ENCODE data around the gene PLCB2. TPM values are rescaled to one million over a fixed set of nuclear protein-coding genes. Genes with fewer than 3 reads are reported as not detected.

The PLCB2 gene
- total RNA-seq, 1 donor from 2014 or later = 0.56 TPM

GRCh38 chr15:40250771-40251483 is 56.8 kb downstream of the PLCB2 start:
- TF ChIP-seq EZH2 (IDR thresholded peaks at IDR 0.05) = no peak
- no peak for TF ChIP-seq EZH2phosphoT487 (IDR thresholded peaks at IDR 0.05)
- TF ChIP-seq CTCF (IDR thresholded peaks at IDR 0.05) = no peak
- peaks cover 4% of the 10 kb centered on the region for H3K36me3 Mint-ChIP-seq
- peaks cover 8% of the 10 kb centered on the region for H3F3A ChIP-seq (ENCODE audit: low read depth)
- H3K27ac ChIP-seq = no peak overlapping the region
- H4K20me1 ChIP-seq (ENCODE audit: low read depth) = no peaks in the 10 kb centered on the region
- H3K27ac Mint-ChIP-seq = no peak overlapping the region
- peaks cover 35% of the 10 kb centered on the region for H3K27me3 Mint-ChIP-seq (ENCODE audit: insufficient read depth, low read depth)
- DNase-seq (ENCODE audit: low spot score) = no peak
- no peaks in the 10 kb centered on the region for H3K9me3 ChIP-seq (ENCODE audit: low read depth)
- H3K4me1 Mint-ChIP-seq = peaks cover 30% of the 10 kb centered on the region
- H3K27me3 ChIP-seq = peaks cover 58% of the 10 kb centered on the region
- peaks cover 4% of the 10 kb centered on the region for H3K9me3 Mint-ChIP-seq
- H3K79me2 ChIP-seq (ENCODE audit: low read depth) = no peaks in the 10 kb centered on the region
- H2AFZ ChIP-seq (replicated peaks) = no peak overlapping the region
- no peak overlapping the region for H3K4me2 ChIP-seq
- H3K4me3 ChIP-seq = no peak overlapping the region
- H3K4me3 Mint-ChIP-seq = peak overlapping the region; percentile 19
- peaks cover 8% of the 10 kb centered on the region for H3K4me1 ChIP-seq
- H3K36me3 ChIP-seq = no peaks in the 10 kb centered on the region
- no peak overlapping the region for H3K9ac ChIP-seq

GRCh38 chr15:40250304-40250656 is 57.5 kb downstream of the PLCB2 start:
- peaks cover 4% of the 10 kb centered on the region for H3K9me3 Mint-ChIP-seq
- peaks cover 4% of the 10 kb centered on the region for H3K36me3 Mint-ChIP-seq
- no peak overlapping the region for H2AFZ ChIP-seq (replicated peaks)

GRCh38 chr15:40249477-40250303 is 58.0 kb downstream of the PLCB2 start:
- DNase-seq (ENCODE audit: low spot score) = no peak
- no peak overlapping the region for H3K4me2 ChIP-seq
- H3K4me3 Mint-ChIP-seq = no peak overlapping the region
- no peak for TF ChIP-seq EZH2 (IDR thresholded peaks at IDR 0.05)
- no peak for TF ChIP-seq CTCF (IDR thresholded peaks at IDR 0.05)
- no peak overlapping the region for H2AFZ ChIP-seq (replicated peaks)
- peaks cover 36% of the 10 kb centered on the region for H3K27me3 Mint-ChIP-seq (ENCODE audit: insufficient read depth, low read depth)
- no peaks in the 10 kb centered on the region for H3K79me2 ChIP-seq (ENCODE audit: low read depth)
- H3K36me3 Mint-ChIP-seq = peaks cover 4% of the 10 kb centered on the region
- H3K36me3 ChIP-seq = no peaks in the 10 kb centered on the region
- no peak overlapping the region for H3K27ac ChIP-seq
- no peaks in the 10 kb centered on the region for H4K20me1 ChIP-seq (ENCODE audit: low read depth)
- H3K9ac ChIP-seq = no peak overlapping the region
- H3K4me1 Mint-ChIP-seq = peaks cover 28% of the 10 kb centered on the region
- peaks cover 49% of the 10 kb centered on the region for H3K27me3 ChIP-seq
- peaks cover 4% of the 10 kb centered on the region for H3K9me3 Mint-ChIP-seq
- peaks cover 8% of the 10 kb centered on the region for H3F3A ChIP-seq (ENCODE audit: low read depth)
- H3K4me1 ChIP-seq = peaks cover 8% of the 10 kb centered on the region
- H3K9me3 ChIP-seq (ENCODE audit: low read depth) = no peaks in the 10 kb centered on the region
- no peak overlapping the region for H3K27ac Mint-ChIP-seq
- H3K4me3 ChIP-seq = no peak overlapping the region

More at GRCh38 chr15:40250304-40250656, 57.5 kb downstream of the PLCB2 start:
- H3K9me3 ChIP-seq (ENCODE audit: low read depth) = no peaks in the 10 kb centered on the region
- H3K4me2 ChIP-seq = no peak overlapping the region
- H3K4me3 ChIP-seq = no peak overlapping the region
- H3K4me3 Mint-ChIP-seq = no peak overlapping the region
- peaks cover 25% of the 10 kb centered on the region for H3K4me1 Mint-ChIP-seq
- H3K27me3 ChIP-seq = peaks cover 55% of the 10 kb centered on the region
- DNase-seq (ENCODE audit: low spot score) = no peak
- H3K27me3 Mint-ChIP-seq (ENCODE audit: insufficient read depth, low read depth) = peaks cover 35% of the 10 kb centered on the region
- peaks cover 8% of the 10 kb centered on the region for H3K4me1 ChIP-seq
- H3K9ac ChIP-seq = no peak overlapping the region
- H4K20me1 ChIP-seq (ENCODE audit: low read depth) = no peaks in the 10 kb centered on the region
- no peak overlapping the region for H3K27ac ChIP-seq
- TF ChIP-seq CTCF (IDR thresholded peaks at IDR 0.05) = no peak
- TF ChIP-seq EZH2phosphoT487 (IDR thresholded peaks at IDR 0.05) = no peak
- no peak for TF ChIP-seq EZH2 (IDR thresholded peaks at IDR 0.05)
- peaks cover 8% of the 10 kb centered on the region for H3F3A ChIP-seq (ENCODE audit: low read depth)
- H3K27ac Mint-ChIP-seq = no peak overlapping the region
- no peaks in the 10 kb centered on the region for H3K79me2 ChIP-seq (ENCODE audit: low read depth)
- H3K36me3 ChIP-seq = no peaks in the 10 kb centered on the region

All from neural progenitor cell (in vitro differentiated cells).